Muscle of arm (tissue), 12 donors: Measurements from ENCODE around the gene CD96. TPM values are rescaled to one million over a fixed set of nuclear protein-coding genes. Genes with fewer than 3 reads are reported as not detected.
"Not testable (repeated sequence)": the region's sequence is repeated elsewhere in the genome, so short reads cannot be mapped to it uniquely, and the experiment has no call there.

Experiments
- DNase-seq: peaks from one replicate; pipeline ENCODE4 v3.0.0-alpha.2; 2013
- polyA plus RNA-seq, 12 donors: library from polyadenylated mRNA; unstranded; fragments of 120-200 nt; gene quantifications; one replicate each; pipeline ENCODE4 v1.2.1, GENCODE V29; 2013; ENCODE audit not compliant: insufficient read length in 12 of 12

CD96 gene
- polyA plus RNA-seq, 12 donors = 0.13 to 2.0 (median 0.41) TPM; not detected in 2

DNA sequence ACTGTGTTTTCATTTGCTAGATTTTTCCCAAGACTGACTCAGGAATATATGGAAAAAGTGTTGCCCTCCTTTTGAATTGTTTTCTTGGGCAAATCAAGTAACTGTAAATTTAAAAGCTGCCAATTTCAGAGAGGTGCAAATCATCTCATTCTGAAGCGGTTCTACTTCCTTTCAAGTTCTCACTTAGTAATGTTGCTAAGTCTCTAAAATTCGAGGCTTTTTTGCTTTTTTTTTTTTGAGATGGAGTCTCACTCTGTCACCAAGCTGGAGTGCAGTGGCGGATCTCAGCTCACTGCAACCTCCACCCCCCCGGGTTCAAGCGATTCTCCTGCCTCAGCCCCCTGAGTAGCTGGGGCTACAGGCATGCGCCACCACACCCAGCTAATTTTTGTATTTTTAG, 130.5 kb downstream of the CD96 start:
- not testable (repeated sequence) for DNase-seq

- DNase-seq = no peak
These were observed 133.8 kb downstream of the CD96 start for GRCh38 chr3:111675846-111676210.

GRCh38 chr3:111676211-111677006, 134.4 kb downstream of the CD96 start:
- no peak for DNase-seq

- DNase-seq = no peak
These were observed 135.0 kb downstream of the CD96 start for GRCh38 chr3:111677007-111677392.

DNA sequence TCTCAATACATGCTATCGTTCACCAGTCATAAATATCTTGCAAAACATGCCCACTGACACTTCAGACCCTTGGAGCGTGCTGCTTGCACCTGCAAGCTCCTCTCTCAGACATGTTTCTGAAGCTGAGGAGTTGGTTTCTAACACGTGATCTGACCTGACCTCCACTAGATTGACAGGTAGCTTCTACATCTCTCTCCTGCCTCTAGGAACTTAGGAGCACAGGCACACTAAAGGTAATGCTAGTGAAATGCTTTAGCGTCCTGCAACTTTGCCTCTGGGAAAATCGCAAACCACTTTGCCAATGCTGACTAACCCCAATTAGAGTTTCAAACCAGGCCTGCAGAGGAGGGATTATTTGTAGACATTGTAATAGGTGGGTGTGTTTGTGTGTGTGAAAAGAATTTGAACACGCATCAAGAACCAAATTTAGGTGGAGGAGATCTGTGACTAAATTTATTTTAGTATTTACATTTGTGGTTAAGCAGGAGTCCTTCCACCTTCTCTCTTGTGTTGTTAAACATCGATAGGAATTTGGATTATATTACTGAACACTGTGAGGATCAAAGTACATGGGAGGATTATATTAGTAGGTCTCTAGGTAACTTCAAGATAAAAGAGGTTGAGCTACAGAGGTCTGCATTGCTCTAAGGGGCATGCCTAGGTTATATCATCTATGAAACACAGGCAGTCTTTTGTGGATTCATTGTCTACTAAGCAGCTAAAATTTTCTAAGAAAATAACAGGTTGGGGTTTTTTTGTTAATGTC, 139.8 kb downstream of the CD96 start:
- no peak for DNase-seq

DNA sequence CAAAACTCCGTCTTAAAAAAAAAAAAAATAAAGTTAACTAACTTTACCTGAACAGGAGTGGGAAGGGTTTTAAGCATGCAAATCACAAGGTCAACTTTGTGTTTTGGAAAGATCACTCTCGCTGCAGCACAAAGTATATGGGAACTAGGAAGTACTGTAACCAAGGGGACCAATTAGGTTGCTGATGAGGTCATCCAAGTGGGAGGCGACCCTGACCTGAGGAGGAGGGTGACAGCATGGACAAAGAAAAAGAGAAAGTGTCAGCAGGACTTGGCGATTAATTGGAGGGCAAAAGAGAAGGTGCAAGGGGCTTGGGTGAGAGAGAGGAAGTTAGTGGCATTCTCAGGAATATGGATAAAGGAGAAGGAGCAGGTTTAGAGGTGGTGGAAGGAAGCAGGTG, 142.6 kb downstream of the CD96 start:
- DNase-seq = no peak

DNA sequence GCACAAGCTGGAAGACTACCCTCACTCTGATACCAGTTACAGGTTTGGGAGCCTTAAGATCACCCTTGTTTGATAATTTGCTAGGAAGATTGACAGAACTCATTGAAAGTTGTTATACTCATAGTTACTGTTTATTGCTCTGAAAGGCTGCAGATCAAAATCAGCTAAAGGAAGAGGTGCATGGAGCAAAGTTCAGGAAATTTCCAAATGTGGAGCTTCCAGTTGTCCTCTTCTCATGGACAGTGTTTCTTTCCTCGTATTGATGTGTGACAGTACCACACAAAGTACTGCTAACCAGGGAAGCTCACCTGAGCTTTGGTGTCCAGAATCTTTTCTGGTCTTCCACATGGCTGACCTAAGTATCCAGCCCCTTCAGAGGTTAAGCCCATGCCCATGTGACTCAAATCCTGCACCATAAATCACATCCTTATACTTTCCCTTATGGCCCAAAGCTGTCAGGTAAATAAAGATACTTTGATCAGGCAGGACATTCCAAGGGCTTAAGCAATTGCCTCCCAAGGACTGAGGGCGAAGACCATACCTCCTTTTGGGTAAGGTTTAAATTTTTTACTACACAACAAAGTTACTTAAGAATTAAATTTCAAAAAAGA, 146.3 kb downstream of the CD96 start:
- DNase-seq = no peak

DNA sequence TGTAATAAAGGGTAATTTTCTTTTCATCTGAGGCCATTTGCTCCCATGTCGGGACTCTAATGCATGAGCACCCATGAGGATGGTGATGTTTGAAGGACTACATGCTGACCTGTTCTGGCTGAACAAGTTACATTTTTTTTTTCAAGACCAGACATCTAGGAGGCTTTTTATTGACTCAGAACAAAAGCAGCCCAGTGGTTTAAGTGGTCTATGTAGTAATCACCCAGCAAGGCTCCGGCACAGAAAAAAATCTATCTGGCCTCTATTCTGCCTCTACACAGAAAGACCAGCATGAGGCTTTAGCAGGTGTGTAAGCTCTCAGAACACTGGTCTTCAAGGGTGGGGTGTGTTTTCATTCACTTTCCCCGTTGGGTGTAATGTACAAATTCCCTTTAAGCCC, 148.2 kb downstream of the CD96 start:
- no peak for DNase-seq

DNA sequence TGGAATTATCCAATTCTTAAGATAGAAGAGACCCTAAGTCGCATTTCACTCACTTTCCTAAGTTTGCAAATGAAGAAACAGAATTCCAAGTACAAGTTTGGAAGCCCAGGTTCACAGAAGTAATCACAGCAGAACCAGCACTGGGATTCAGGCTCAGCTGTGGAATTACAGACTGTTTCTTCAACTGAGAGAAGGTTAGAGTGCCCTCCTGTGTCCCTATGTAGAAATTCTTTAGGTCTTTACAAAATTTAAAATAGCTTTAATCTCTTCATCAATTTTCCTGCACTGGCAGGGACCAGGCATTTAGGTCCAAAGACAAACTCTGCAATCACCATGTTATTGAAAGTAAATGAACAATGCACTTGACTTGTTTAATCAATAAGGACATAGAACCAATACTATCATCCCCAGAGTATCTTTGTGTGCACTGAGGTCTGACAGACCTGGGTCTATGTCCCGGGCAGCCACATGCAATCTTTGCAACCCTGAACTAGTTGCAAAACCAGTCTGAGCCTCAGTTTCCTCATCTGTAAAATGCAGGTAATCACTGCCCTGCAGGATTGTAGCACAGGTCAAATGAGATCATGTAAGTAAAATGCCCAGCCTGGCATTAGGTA, 149.4 kb downstream of the CD96 start:
- no peak for DNase-seq

GRCh38 chr3:111692593-111693552, 150.9 kb downstream of the CD96 start:
- no peak for DNase-seq

- DNase-seq = no peak
These were observed 152.5 kb downstream of the CD96 start for GRCh38 chr3:111694471-111694870.

GRCh38 chr3:111695636-111696117, 153.7 kb downstream of the CD96 start:
- DNase-seq = no peak

GRCh38 chr3:111700054-111700453, 158.1 kb downstream of the CD96 start:
- no peak for DNase-seq

DNA sequence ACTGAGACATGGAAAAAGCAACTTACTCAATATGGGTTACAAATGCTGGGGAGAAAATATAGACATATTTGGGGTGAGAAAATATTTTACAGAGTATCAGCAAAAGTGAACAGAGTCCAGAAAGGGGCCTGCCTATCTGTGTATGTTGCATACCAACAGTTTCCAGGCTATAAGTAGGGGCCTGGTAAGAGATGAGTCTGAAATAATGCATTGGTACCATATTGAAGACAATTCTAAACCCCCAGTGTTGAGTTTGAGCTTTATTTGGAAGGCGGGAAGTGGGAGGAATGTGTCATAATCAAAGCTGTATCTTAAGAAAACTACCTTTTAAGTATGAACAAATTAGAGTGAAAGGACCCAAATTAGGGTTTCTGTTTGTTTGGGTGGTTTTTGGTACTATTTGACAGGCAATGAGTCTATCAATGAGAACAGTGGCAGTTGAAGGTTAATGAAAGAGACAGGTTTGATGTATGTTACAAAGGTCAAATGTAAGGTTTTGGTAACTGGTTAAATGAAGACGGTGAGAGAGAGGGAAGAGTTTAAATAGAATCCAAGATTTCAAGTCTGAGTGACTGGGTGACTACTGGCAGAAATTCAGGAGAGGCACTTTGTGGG, 159.4 kb downstream of the CD96 start:
- DNase-seq = no peak

Other genes starting within 250 kb of the CD96 start
- under 1 TPM in 3 of 12 donors, not detected in 9; 0.16 to 0.50 (median 0.17) TPM for gene ZBED2, start 53.1 kb downstream of the CD96 start, polyA plus RNA-seq
- gene PLCXD2, start 132.5 kb downstream of the CD96 start, polyA plus RNA-seq = 1 to 10 TPM in 4 of 12 donors, under 1 TPM in 6, not detected in 2; 0.62 to 1.3 (median 0.84) TPM